ENCODE data around the gene FAM3B. TPM values are rescaled to one million over a fixed set of nuclear protein-coding genes. Genes with fewer than 3 reads are reported as not detected.
A peak's percentile ranks its signal among the peaks of the same experiment; 100 is the strongest.

Gene FAM3B
- total RNA-seq, 4 donors from 2014 or later: 49.5 to 323 (median 159) TPM

DNA sequence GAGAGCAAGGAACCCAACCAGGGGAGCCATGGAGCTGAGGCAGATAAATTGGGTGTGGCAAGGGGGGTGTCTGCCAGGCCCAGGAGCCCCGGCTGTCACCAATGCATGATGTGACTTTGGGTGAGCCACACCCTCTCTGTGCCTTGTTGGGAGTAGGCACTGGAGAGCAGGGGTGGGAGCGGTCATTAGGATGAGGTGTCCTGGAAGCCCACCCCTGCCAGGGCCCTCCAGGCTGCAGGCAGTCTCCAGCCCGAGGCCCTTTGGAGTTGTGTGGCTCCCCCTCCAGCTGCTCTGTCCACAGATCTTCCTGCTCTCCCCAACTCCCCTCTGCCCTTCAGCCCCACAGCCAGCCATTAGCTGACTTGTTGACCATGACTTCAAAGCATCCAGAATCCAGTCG lies 56.7 kb downstream of the FAM3B start:
- no peaks in the 10 kb centered on the region for H3K27me3 ChIP-seq
- no peak overlapping the region for H3K27ac ChIP-seq
- peaks cover 0 to 10% (median 6%) of the 10 kb centered on the region in 4 donors for H3K4me1 ChIP-seq
- no peaks in the 10 kb centered on the region for H3K9me3 ChIP-seq
- peak overlapping the region in 1 of 4 donors; percentile 3 for H3K4me3 ChIP-seq
- TF ChIP-seq, protein P1, sequence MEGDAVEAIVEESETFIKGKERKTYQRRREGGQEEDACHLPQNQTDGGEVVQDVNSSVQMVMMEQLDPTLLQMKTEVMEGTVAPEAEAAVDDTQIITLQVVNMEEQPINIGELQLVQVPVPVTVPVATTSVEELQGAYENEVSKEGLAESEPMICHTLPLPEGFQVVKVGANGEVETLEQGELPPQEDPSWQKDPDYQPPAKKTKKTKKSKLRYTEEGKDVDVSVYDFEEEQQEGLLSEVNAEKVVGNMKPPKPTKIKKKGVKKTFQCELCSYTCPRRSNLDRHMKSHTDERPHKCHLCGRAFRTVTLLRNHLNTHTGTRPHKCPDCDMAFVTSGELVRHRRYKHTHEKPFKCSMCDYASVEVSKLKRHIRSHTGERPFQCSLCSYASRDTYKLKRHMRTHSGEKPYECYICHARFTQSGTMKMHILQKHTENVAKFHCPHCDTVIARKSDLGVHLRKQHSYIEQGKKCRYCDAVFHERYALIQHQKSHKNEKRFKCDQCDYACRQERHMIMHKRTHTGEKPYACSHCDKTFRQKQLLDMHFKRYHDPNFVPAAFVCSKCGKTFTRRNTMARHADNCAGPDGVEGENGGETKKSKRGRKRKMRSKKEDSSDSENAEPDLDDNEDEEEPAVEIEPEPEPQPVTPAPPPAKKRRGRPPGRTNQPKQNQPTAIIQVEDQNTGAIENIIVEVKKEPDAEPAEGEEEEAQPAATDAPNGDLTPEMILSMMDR (IDR thresholded peaks at IDR 0.05): no peak
- TF ChIP-seq POLR2A (IDR thresholded peaks at IDR 0.05): no peak
- peak in 1 of 3 donors; percentile 40 for DNase-seq
- H3K36me3 ChIP-seq: peaks cover 0 to 13% (median 0%) of the 10 kb centered on the region in 3 donors

DNA sequence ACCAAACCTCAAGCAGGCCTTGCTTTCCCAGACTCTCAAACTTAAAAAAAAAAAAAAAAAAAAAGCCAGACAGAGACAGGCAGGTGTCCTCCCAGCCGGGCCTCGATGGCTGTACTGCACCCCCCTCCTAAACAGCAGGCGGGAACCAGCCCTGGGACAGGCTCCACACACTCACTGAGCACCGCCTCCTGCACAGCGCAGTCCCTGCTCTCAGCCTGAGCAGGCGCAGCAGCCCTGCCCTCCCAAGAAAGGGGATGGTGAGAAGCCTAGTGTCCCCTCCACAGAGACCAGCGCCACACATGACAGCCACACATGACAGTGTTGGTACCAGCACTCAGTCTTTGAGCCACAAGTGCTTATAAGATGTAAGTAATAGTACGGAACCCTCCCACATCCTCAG lies 57.2 kb downstream of the FAM3B start:
- Histone ChIP-seq H3K4me3 (no peak overlapping the region), H3K9me3 (no peaks in the 10 kb centered on the region), H3K27ac (no peak overlapping the region), H3K4me1 (peaks cover 0 to 8% (median 3%) of the 10 kb centered on the region in 4 donors), H3K36me3 (peaks cover 0 to 15% (median 0%) of the 10 kb centered on the region in 3 donors), H3K27me3 (no peaks in the 10 kb centered on the region)
- TF ChIP-seq, protein P1 (IDR thresholded peaks at IDR 0.05): no peak
- TF ChIP-seq POLR2A (IDR thresholded peaks at IDR 0.05): no peak
- peak in 1 of 3 donors; percentile 37 for DNase-seq

DNA sequence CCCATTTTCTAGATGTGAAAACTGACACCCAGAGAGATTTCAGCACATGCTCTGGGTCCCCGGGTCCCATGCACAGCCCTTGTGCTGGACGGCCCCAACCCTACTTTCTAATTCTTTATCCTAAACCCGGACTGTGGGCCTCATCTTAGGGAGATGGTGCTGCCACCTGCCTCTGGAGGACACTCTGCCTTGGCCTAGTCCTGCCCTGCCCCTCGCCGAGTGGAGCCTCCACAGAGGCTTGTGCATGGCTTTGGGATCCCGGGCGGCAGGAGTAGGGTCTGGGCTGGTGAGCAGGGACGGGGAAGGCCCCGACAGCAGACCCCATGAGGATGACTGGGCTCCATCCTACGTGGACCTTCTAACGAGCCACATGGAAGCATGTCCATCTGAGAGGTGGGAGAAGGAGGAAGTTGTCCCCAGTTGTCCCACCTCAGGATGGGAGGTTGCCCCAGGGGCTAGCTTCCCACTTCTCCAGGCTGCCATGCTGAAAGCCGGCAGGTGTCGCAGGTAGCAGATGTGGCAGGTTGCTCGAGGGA lies 57.6 kb downstream of the FAM3B start:
- TF ChIP-seq, protein P1 (IDR thresholded peaks at IDR 0.05): no peak
- no peak for TF ChIP-seq POLR2A (IDR thresholded peaks at IDR 0.05)
- Histone ChIP-seq H3K9me3 (no peaks in the 10 kb centered on the region), H3K4me3 (no peak overlapping the region), H3K27me3 (no peaks in the 10 kb centered on the region), H3K27ac (no peak overlapping the region), H3K36me3 (peaks cover 0 to 19% (median 0%) of the 10 kb centered on the region in 3 donors), H3K4me1 (peaks cover 0 to 3% (median 0%) of the 10 kb centered on the region in 4 donors)
- peak in 1 of 3 donors; percentile 36 for DNase-seq

DNA sequence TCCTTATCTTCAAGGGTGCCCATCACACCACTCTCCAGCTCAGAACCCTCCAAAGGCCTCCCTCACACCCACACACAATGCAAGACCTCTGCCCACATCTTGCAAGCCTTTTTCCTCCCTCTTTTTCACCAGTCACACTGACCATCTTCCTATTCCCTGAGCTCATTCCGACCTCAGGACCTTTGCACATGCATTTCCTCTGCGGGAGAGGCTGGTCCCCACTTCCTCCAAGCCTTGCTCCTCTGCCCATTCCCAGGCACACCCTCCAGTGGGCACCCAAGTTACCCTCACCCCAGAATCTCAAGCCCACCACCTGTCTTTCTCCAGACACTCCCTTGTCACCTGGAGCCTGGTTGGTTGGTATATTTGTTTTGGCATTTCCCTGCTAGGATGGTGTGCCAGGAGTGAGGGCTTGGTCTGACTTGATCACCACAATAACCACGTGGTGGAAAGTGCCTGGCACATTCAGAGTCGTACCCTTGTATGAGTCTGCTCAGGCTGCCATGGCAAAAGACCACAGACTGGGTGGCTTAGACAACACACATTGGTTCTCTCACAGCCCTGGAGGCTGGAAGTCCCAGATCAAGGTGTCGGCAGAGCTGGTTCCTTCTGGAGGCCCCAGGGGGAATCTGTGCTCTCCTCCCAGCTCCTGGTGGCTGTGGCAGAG lies 58.4 kb downstream of the FAM3B start:
- H3K9me3 ChIP-seq: no peaks in the 10 kb centered on the region
- H3K27me3 ChIP-seq: no peaks in the 10 kb centered on the region
- TF ChIP-seq, protein P1 (IDR thresholded peaks at IDR 0.05): no peak
- no peak for TF ChIP-seq POLR2A (IDR thresholded peaks at IDR 0.05)
- no peak for DNase-seq
- H3K4me3 ChIP-seq: no peak overlapping the region
- no peaks in the 10 kb centered on the region for H3K4me1 ChIP-seq
- peaks cover 0 to 26% (median 0%) of the 10 kb centered on the region in 3 donors for H3K36me3 ChIP-seq
- H3K27ac ChIP-seq: no peak overlapping the region

DNA sequence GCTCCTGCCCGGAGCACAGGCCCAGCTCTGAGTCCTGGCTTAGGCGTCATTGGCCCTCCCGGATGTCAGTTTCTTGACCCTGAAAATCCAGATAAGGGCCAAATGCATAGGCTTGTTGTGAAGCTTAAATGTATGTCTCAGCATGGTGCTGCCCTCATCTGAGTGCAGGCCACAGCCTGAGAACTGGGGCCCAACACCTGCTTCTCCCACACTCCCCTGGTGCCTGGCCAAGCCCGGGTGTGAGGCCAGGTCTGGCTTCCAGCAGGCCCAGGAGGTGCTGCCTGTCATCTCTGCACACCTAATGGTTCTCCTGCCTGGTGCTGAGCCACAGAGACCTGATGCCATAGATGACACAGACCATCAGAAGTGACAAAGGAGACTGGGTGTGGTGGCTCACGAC lies 59.3 kb downstream of the FAM3B start:
- DNase-seq: no peak

More for the DNA sequence above, 59.3 kb downstream of the FAM3B start:
- Histone ChIP-seq H3K9me3 (no peaks in the 10 kb centered on the region), H3K4me3 (no peak overlapping the region), H3K36me3 (peaks cover 0 to 33% (median 0%) of the 10 kb centered on the region in 3 donors), H3K27me3 (no peaks in the 10 kb centered on the region), H3K27ac (no peak overlapping the region), H3K4me1 (no peaks in the 10 kb centered on the region)
- no peak for TF ChIP-seq POLR2A (IDR thresholded peaks at IDR 0.05)
- TF ChIP-seq, protein P1 (IDR thresholded peaks at IDR 0.05): no peak

All from Peyer's patch (tissue), 4 donors.